GM10266 (cell line): ENCODE data around the gene CAMTA1.

Experiments used
- DNase-seq: peaks from one replicate; pipeline ENCODE4 v3.0.0; 2012; ENCODE audit errors: extremely low spot score
- CTCF ChIP-seq: IDR thresholded peaks from 2 replicates; pipeline ENCODE4 v1.5.1; 2012; ENCODE audit warnings: mild to moderate bottlenecking, low read depth; ENCODE audit not compliant: control insufficient read depth, insufficient read depth; ENCODE audit errors: missing control alignments

Gene CAMTA1

GRCh38 chr1:7517611-7518330 is 732.5 kb downstream of the CAMTA1 start:
- no peak for DNase-seq
- TF ChIP-seq CTCF, result no peak

GRCh38 chr1:7518411-7518810 is 733.2 kb downstream of the CAMTA1 start:
- DNase-seq, result no peak
- no peak for TF ChIP-seq CTCF

- no peak for TF ChIP-seq CTCF
- no peak for DNase-seq
Observed at GRCh38 chr1:7519181-7519860, 734.1 kb downstream of the CAMTA1 start.

- TF ChIP-seq CTCF, result no peak
- DNase-seq, result no peak
Observed at GRCh38 chr1:7519861-7520395, 734.7 kb downstream of the CAMTA1 start.

GRCh38 chr1:7520496-7520895 is 735.2 kb downstream of the CAMTA1 start:
- no peak for DNase-seq
- TF ChIP-seq CTCF, result no peak

- TF ChIP-seq CTCF, result no peak
- no peak for DNase-seq
Observed at GRCh38 chr1:7524341-7525337, 739.4 kb downstream of the CAMTA1 start.
